Heart left ventricle (tissue), 16 donors: ENCODE measurements around the gene ZBTB20. TPM values are rescaled to one million over a fixed set of nuclear protein-coding genes. Genes with fewer than 3 reads are reported as not detected.

Source experiments
- ATAC-seq, 4 donors: fragments of 200-7000 bp; cut with Tn5 transposase; one replicate each; pipeline ENCODE4 v1.9.1; 2020 to 2022; ENCODE audit warnings: moderate library complexity in 4 of 4, mild to moderate bottlenecking in 3 of 4, moderate number of reproducible peaks in 1 of 4
- DNase-seq, 5 donors: peaks; one replicate each; pipeline ENCODE4 v3.0.0-alpha.2; 2020
- H3K27ac ChIP-seq, 12 donors: fragments of 200-600 bp; sonication (generic) in 4 of 12; one replicate each; pipeline versions ENCODE4 v1.5.0 to v1.8.0; 2016 to 2022; ENCODE audit warnings: mild to moderate bottlenecking in 2 of 12
- H3K27me3 ChIP-seq, 9 donors: fragments of 200-600 bp; sonication (generic) in 2 of 9; one replicate each; pipeline versions ENCODE4 v1.5.1 to v1.8.0; 2016 to 2022; ENCODE audit warnings: mild to moderate bottlenecking in 3 of 9
- H3K36me3 ChIP-seq, 9 donors: fragments of 200-600 bp; sonication (generic) in 2 of 9; one replicate each; pipeline versions ENCODE4 v1.5.0 to v1.8.0; 2018 to 2022; ENCODE audit warnings: mild to moderate bottlenecking in 2 of 9
- H3K4me1 ChIP-seq, 12 donors: fragments of 200-600 bp; sonication (generic) in 4 of 12; one replicate each; pipeline versions ENCODE4 v1.5.0 to v1.8.0; 2016 to 2022; ENCODE audit warnings: mild to moderate bottlenecking in 3 of 12
- H3K4me3 ChIP-seq, 12 donors: fragments of 200-600 bp; sonication (generic) in 4 of 12; one replicate each; pipeline versions ENCODE4 v1.5.0 to v1.8.0; 2017 to 2022; ENCODE audit warnings: mild to moderate bottlenecking in 9 of 12, moderate library complexity in 4 of 12
- H3K9me3 ChIP-seq, 12 donors: fragments of 200-600 bp; sonication (generic) in 4 of 12; one replicate each; pipeline versions ENCODE4 v1.5.0 to v1.8.0; 2016 to 2022; ENCODE audit warnings: mild to moderate bottlenecking in 1 of 12
- POLR2A ChIP-seq, 2 donors: fragments of 450-650 bp; IDR thresholded peaks; one replicate each; pipeline ENCODE4 v1.6.1; 2017; ENCODE audit warnings: antibody characterized with exemption in 2 of 2, mild to moderate bottlenecking in 2 of 2, moderate library complexity in 2 of 2
- WGBS, 4 donors: extraction: QIAGEN DNeasy Blood & Tissue Kit in 2 of 4; methylation state at CpG; one replicate each; pipeline versions ENCODE4 v1.1.5 to v1.1.7; 2013 to 2018; 5-methylcytosine and 5-hydroxymethylcytosine counted together
- intact Hi-C, 10 donors: fragments of 100-400 bp; cut with DNase I; formaldehyde crosslinking; loops; one replicate each; pipeline versions ENCODE4 v1.11.1 to v1.14.2; 2022
- polyA plus RNA-seq, 2 donors: library from polyadenylated mRNA; stranded (reverse); fragments of 200-250 nt; gene quantifications; one replicate each; pipeline ENCODE4 v1.2.3, GENCODE V29; 2013
- total RNA-seq, 9 donors: library from RNA; depleted of rRNA in 2 of 9; stranded (reverse); fragments of >200 nt in 2 of 9; fragmentation: NEBNext Ultra II Directional in 3 of 9; extraction: Animal tissue kit (Norgen Biotek cat#: 25700) in 3 of 9; gene quantifications; one replicate each; pipeline versions ENCODE4 v1.1.0 to v1.2.4, GENCODE V29; 2016 to 2023
- TF ChIP-seq, protein P1 (sequence below), 12 donors: fragments of 200-600 bp; sonication (generic) in 4 of 12; IDR thresholded peaks; one replicate each; pipeline versions ENCODE4 v1.5.0 to v1.8.0; 2018 to 2022; ENCODE audit warnings: antibody characterized with exemption in 12 of 12, mild to moderate bottlenecking in 5 of 12
- donor health status: ischemic (EF 13 %, LVEDD 7.1; RV severe dilation, severe dysfunction).
- donor health status: healthy with polysubstance abuse.
- donor health status: DM: no; HTN: yes; CAD: no.
- donor health status: DM: no; HTN: no; CAD: no.
- donor health status: ischemic (EF 25% LVEDD 6.9; RV normal size, moderate dysfunction).
- donor health status: ischemic (EF 25% LVEDD 5.7; RV mildly dilated, moderate dysfunction).
- donor health status: healthy.
- donor health status: DM: yes; HTN: yes; CAD: no.
- donor health status: ischemic (EF 35%, LVEDD 5.7; RV mildly dilated, moderate dysfunction).
- donor health status: nonischemic (EF 11% LVEDD 7.7; RV severe dilation, severe dysfunction).
- donor health status: DM: yes; HTN: yes; CAD: no.
- donor health status: PGD.
- donor health status: ischemic (EF 29% LVEDD 5.4; RV normal size, mild dysfunction).
- donor health status: nonischemic (EF 23%, LVEDD 6.1; RV moderate dilation, normal function).

The ZBTB20 gene
- total and polyA plus RNA-seq, 11 donors = 6.2 to 109 (median 77.3) TPM

DNA sequence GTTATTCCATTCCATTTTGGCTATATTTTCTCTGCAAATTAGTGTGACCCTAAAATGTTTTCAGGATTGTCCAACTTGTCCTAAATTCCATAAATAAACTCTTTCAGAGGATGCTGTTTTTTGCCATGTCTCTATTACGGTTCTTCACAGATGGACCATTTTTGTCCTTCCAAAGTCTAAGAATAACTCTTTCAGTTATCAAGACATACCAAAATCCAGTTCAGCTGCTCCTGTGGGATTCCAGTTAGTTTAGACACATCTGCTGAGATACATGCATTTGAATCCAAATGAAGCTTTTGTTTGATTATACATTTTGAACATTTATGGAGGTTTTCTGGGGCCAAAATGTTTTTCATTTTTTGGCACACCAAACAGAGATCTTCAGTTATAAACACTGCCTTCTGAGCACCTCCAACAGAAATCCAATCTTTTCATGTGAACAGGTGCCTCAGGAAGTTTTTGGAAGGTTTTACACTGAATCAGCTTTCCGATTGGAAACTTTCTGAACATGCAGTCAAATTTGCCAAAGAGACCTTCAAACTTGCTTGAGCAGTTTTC, 772.6 kb downstream of the ZBTB20 start:
- TF ChIP-seq, protein P1, sequence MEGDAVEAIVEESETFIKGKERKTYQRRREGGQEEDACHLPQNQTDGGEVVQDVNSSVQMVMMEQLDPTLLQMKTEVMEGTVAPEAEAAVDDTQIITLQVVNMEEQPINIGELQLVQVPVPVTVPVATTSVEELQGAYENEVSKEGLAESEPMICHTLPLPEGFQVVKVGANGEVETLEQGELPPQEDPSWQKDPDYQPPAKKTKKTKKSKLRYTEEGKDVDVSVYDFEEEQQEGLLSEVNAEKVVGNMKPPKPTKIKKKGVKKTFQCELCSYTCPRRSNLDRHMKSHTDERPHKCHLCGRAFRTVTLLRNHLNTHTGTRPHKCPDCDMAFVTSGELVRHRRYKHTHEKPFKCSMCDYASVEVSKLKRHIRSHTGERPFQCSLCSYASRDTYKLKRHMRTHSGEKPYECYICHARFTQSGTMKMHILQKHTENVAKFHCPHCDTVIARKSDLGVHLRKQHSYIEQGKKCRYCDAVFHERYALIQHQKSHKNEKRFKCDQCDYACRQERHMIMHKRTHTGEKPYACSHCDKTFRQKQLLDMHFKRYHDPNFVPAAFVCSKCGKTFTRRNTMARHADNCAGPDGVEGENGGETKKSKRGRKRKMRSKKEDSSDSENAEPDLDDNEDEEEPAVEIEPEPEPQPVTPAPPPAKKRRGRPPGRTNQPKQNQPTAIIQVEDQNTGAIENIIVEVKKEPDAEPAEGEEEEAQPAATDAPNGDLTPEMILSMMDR (IDR thresholded peaks at IDR 0.05) = no peak
- no peak for TF ChIP-seq POLR2A (IDR thresholded peaks at IDR 0.05)
- Histone ChIP-seq H3K36me3 (peaks cover 0 to 27% (median 10%) of the 10 kb centered on the region in 9 donors), H3K4me3 (no peak overlapping the region), H3K27ac (peak overlapping the region in 6 of 12 donors; percentile 10 to 63 (median 12)), H3K27me3 (no peaks in the 10 kb centered on the region), H3K4me1 (peaks cover 0 to 54% (median 32%) of the 10 kb centered on the region in 12 donors), H3K9me3 (no peaks in the 10 kb centered on the region)
- DNase-seq (no peak), ATAC-seq (peak in 2 of 4 donors; percentile 19 to 69)
- intact Hi-C loops = loop anchor here in 2 of 10 donors (10.0 kb wide), 2 partner anchors 720 to 800 kb away; no protein-coding TSS in a partner anchor
- WGBS, 4 donors = 47 to 57% (median 52%) methylated on average over 2 of the region's 2 CpGs

DNA sequence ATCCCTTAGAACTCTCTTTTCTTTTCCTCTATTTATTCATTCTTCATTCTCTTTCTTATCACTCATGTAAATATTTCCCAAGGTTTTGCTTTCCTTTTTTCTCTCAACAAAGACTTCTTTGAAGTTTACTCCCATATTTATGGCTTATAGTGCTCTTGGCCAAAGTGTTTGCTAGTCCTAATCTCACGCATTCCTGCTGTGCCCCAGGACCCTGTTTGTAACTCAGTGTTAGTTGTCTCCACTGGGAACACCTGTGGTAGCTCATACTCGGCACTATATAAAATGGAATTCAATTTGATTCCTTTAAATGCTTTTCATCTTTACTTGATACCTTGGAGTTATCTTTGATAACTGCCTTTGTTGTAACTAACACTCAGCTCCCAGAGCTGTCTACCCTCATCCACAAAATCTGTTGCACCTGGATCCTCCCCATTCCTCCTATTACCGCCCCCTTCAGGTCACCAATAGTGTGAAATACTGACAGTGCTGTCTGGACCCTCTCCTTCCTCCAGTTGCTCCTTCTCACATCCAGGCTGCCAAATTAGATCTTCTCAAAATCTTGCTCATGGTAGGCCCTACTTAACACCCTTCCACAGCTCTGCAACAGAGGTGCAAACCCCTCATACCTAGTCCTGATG, 776.4 kb downstream of the ZBTB20 start:
- DNase-seq (no peak), ATAC-seq (no peak)
- TF ChIP-seq, protein P1 (IDR thresholded peaks at IDR 0.05) = peak in 2 of 12 donors; percentile 3 to 10
- no peak for TF ChIP-seq POLR2A (IDR thresholded peaks at IDR 0.05)
- peaks cover 0 to 11% (median 0%) of the 10 kb centered on the region in 9 donors for H3K36me3 ChIP-seq
- H3K27ac ChIP-seq = no peak overlapping the region
- H3K9me3 ChIP-seq = no peaks in the 10 kb centered on the region
- H3K27me3 ChIP-seq = no peaks in the 10 kb centered on the region
- peaks cover 0 to 37% (median 19%) of the 10 kb centered on the region in 12 donors for H3K4me1 ChIP-seq
- intact Hi-C loops = loop anchor here in 2 of 10 donors (10.0 kb wide), 2 partner anchors 724 to 804 kb away; no protein-coding TSS in a partner anchor
- H3K4me3 ChIP-seq = no peak overlapping the region
- 33 to 92% (median 67%) methylated on average over 3 of the region's 3 CpGs for WGBS, 4 donors

DNA sequence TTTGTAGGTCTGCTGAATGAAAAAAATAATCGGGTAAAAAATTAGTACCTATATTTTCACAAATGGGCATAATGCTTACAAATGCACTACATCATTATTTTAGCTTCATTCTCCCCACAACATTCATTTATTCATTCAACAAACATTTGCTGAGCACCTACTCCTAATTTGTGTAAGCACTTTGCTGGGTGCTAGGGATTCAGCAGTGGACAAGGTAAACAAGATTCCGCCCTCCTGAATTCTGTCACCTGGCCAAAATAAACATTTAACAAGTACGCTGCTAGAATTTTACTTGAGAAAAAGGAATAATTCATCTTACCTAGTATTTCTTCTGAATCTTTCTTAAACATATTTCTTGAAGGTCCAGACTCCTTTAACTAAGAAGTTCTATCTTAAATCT, 781.2 kb downstream of the ZBTB20 start:
- H3K27ac ChIP-seq = no peak overlapping the region
- WGBS, 4 donors = 71 to 80% (median 78%) methylated on average over 3 of the region's 3 CpGs
- H3K4me3 ChIP-seq = no peak overlapping the region
- no peaks in the 10 kb centered on the region for H3K9me3 ChIP-seq
- intact Hi-C loops = loop anchor here in 7 of 10 donors (5.0 to 10.0 kb wide), 3 partner anchors 719 to 799 kb away; no protein-coding TSS in a partner anchor
- peaks cover 0 to 47% (median 32%) of the 10 kb centered on the region in 12 donors for H3K4me1 ChIP-seq
- DNase-seq (no peak), ATAC-seq (no peak)
- H3K27me3 ChIP-seq = no peaks in the 10 kb centered on the region
- no peaks in the 10 kb centered on the region for H3K36me3 ChIP-seq
- TF ChIP-seq, protein P1 (IDR thresholded peaks at IDR 0.05) = no peak
- no peak for TF ChIP-seq POLR2A (IDR thresholded peaks at IDR 0.05)
